Activated T-cell treated with anti-CD3 and anti-CD28 coated beads, Interleukin-2, amount 50 U/mL, for 1 hour (primary cell): Measurements from ENCODE around the gene KIF26B.
"Not testable (repeated sequence)": the region's sequence is repeated elsewhere in the genome, so short reads cannot be mapped to it uniquely, and the experiment has no call there.

Experiments used
- DNase-seq: peaks from one replicate; pipeline ENCODE4 v3.0.0-alpha.2; 2020

The KIF26B gene

DNA sequence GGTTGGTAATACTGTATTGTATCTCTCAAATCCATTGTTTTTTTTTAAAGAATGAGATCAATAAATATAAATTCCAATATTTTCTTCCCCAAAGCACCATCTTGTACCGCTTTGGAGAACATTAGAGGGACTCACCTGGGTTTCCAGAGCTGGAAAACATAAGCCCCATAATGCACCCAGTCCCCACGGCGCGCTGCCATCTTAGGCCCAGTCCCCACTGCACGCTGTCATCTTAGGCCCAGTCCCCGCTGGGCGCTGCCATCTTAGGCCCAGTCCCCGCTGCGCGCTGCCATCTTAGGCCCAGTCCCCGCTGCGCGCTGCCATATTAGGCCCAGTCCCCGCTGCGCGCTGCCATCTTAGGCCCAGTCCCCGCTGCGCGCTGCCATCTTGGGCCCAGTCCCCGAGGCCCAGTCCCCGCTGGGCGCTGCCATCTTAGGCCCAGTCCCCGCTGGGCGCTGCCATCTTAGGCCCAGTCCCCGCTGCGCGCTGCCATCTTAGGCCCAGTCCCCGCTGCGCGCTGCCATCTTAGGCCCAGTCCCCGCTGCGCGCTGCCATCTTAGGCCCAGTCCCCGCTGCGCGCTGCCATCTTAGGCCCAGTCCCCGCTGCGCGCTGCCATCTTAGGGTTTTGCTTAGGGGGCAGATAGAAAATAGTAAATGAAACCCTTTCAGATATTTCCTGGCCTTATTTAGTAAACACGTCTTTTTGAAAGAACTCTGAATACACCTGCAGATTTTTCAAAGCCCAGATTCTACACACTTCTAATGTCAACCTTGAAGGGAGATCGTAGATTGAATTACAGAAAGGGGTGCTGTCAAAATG lies 518.3 kb downstream of the KIF26B start:
- not testable (repeated sequence) for DNase-seq

DNA sequence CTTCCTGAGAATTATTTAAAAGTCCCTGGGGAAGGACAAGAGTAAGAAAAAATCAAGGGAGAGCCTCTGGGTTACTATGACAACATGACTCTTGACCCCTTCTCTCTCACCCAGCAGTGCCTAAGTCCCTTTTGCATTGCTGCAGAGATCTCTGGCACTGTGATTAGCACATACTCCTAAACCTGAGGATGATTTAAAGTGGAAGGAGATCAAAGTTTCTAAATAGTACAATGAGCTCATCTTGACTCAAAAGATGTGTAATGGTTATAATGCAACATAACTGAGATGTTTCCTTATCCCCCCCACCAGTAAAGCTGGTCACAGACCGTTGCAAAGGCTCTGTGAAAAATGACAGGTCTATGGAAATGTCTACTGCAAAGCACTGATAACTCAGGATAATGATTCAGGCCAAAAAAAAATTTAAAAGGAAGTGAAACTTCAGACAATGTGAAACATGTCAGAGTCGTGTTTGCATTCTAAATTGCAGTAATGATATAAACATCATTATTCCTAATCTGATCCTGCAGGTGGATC lies 519.2 kb downstream of the KIF26B start:
- no peak for DNase-seq

DNA sequence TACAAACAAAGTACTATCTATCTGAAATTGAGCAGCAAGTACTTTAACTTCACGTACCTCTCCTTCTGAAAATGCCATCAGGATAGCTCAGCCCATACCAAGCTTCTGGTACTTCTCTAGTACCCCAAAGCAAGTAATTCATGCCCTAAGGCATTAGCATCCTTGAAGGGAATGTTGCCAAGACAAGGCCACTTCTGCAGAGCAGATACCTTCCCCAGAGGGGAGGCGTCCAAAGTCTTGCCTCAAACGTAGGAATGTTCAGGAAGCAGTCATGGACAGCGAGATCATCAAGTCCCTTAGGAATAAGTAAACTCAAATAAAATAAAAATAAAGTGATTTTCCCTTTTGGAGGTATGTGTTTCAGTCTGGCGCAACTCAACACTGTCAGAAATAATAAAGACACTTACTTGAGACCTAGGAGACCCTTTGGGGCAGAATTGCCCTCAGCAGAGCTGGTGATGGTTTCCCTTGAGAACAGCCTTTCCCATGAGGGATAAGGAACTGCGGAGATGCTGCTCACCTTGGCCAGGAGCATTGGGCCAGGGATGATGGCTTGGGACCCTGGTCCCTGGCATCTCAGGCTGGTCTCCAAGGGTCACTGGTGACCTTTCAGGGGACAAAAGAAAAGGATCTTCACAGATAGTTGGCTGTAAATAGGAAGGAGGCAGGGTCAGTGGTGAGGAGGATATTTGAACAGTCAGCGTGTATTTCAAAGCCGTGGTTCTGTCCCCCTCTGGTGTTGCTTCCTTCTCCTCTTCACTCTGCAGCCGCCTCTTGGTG lies 522.9 kb downstream of the KIF26B start:
- no peak for DNase-seq

DNA sequence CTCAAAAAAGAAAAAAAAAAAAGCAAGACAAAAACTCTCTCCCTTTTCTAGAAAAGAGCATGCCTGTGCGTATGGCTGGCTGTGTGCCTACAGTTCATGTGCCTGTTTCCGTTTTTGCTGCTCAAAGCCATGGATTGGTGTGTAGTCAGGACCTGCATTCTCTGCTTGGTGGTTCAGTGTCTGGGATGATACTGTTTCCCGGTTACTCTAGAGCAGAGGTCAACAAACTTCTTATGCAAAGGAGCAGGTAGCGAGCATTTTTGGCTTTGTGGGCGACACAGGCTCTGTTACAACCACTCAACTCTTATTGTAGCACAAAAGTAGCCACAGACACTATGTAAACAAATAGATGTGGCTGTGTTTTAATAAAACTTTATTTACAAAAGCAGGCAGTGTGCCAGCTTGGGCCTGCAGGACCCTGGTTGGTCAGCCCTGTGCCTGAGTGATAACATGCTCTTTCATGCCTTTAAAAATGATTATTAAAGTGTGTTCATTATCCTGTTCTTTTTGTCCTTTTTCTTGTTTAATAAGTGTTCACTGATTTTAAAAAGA lies 524.2 kb downstream of the KIF26B start:
- no peak for DNase-seq

DNA sequence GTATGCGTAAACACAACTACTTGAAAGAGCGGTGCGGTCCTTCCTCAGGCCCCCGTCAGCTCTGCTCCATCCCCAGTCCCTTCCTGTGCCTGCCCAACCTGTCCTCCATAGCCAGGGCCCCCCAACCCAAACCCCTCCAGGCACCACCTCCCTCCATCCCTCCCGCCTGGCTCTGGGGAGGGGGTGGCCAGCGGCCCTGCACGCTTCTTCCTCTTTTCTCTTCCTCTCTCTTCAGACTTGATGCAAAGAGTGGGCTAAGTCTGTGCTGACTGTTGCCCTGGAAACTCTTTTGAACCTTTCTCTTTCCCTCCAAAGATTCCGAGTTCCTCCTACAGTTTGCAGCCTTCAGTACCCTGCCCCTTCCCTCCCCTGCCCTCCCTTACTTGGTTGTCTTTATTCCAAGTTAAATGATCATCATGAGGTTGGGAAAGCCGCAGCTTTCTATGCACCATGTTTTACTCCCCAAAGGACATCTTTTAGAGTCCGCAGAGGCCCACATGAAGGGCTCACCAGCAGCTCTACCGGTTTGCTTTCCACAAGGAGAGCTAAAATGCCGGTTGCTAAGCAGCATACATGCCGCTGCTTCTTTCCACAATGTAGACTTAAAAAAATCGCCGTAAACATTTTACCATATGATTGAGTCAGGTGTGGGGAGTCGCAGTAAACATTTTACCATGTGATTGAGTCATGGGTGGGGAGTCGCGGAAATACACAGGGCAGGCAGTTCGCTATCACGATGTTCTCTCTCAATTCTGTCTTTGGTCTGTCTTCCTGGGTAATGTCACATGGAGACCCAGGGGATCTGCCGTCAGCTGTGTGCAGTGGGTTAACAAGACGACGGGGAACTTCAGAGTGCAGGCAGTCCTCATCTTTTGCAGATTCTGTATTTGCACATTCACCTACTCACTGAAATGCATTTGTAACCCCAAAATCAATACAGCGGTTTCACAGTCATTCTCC lies 525.3 kb downstream of the KIF26B start:
- DNase-seq = no peak

DNA sequence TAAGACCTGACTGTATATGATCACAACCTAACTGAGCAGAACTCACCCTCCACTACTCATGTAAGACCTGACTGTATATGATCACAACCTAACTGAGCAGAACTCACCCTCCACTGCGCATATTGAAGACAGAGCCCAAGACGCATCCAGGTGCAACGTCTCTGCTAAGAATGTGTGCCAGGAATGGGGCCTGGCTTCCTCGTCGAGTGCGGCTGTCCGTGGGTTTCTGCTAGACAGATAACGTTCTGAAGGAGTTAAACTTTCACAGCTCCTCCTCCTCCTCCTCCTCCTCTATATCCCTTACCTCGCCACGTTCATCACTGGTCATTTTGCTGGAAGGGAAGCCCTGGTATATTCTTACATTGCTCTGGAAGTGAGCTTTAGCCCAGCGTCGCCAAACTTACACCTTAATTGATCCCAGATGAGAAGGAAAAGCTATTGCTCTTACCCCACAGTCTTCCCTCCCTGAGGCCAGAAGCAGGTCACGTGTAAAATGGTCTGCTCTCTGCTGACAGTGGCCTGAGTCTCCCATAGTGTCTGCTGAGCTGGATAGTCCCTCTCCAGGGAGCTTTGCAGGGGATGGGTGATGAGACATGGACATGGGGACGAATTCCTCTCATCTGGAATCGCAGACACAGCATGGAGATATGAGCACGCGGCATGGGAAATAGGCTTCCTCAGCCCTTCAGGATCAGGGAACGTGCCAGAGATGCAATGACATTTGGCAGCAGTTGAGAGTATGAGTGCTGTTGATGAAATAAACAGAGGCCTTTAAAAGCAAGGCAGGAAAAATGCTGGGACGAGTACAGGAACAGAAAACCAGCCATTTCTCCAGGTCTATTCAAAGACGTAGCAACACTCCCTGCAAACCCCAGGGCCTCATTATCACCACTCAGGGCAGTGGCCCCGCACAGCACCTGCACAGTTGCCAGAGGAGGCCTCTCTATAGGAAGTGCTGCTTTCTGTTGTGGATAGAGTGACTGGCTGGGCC lies 528.1 kb downstream of the KIF26B start:
- no peak for DNase-seq

DNA sequence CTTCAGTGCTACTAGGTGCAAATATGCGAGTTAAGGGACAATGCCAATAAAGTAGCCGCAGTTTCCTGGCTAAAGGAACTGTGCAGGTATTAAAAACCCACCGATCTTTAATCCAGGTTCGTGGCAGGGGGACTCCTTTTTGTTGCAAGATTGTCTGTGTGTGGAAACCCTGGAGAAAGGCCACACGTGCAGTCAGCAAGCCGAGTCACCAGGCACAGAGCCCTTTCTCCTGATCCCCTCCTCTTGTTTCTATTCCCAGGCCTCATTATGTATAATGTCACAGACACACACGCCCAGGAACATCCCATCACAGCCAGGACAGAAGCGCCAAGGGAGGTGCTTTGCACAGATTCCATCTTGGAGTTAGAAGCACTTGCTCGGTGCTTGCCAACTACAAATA lies 528.9 kb downstream of the KIF26B start:
- no peak for DNase-seq

DNA sequence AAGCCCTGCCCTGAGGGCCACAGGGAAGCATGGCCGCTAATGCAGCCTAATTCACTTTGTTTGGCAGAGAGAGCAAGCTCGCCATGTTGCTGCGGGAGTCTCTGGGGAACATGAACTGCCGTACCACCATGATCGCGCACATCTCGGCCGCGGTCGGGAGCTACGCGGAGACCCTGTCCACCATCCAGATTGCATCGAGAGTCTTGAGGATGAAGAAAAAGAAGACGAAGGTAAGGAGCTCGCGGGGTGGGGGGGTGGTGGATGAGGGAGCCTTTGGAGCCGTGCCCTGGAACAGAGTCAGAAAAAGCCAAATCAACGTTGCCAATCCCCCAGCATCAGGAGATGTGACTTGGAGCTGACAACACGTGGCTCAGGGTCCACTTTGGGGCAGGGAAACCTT lies 529.4 kb downstream of the KIF26B start:
- no peak for DNase-seq

DNA sequence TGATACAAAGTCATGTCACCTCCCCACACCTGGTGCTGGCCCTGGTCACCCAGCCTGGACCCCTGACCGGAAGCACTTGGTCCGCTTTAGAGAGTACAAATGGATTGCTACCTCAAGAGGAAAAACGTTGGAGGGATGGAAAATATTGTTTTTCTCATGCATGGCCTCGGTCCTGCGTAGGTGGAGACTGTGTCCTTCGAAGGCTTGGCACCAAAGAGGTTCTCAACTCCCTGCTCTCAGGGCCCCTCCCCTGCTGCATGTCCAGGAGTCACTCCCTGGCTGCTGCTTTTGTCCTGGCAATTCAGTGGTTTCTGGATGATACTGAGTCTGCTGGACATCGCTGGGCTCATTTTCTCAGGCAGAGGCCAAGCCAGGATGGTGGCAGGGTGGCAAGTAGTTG lies 529.8 kb downstream of the KIF26B start:
- no peak for DNase-seq

DNA sequence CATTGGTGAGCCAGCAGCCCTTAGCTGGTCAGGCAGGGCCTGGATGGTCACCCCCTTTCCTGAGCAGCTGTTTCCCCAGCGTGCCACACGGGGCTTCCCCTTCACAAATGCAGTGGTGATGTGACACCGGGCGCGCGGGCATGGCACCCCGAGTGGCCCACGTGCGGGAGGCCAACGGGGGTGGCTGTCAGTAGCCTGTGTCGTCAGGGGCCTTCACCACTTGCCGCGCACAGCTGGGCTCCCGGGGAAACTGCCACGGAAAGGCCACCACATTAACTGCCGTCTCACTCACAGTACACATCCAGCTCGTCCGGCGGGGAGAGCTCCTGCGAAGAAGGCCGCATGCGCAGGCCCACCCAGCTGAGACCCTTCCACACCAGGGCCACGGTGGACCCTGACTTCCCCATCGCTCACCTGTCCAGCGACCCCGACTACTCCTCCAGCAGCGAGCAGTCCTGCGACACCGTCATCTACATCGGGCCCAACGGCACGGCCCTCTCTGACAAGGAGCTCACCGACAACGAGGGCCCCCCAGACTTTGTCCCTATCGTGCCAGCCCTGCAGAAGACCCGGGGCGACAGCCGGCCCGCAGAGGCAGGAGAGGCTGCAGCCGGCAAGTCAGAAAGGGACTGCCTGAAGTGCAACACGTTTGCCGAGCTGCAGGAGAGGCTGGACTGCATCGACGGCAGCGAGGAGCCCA lies 530.5 kb downstream of the KIF26B start:
- DNase-seq = no peak

DNA sequence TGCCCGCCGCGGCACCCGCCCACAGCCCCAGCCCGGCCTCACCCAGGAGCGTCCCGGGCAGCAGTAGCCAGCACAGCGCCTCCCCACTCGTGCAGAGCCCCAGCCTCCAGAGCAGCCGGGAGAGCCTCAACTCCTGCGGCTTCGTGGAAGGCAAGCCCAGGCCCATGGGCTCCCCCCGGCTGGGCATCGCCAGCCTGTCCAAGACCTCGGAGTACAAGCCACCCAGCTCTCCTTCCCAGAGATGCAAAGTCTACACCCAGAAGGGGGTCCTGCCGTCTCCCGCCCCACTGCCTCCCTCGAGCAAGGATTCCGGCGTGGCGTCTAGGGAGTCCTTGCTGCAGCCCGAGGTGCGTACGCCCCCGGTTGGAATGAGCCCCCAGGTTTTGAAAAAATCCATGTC lies 531.2 kb downstream of the KIF26B start:
- no peak for DNase-seq

DNA sequence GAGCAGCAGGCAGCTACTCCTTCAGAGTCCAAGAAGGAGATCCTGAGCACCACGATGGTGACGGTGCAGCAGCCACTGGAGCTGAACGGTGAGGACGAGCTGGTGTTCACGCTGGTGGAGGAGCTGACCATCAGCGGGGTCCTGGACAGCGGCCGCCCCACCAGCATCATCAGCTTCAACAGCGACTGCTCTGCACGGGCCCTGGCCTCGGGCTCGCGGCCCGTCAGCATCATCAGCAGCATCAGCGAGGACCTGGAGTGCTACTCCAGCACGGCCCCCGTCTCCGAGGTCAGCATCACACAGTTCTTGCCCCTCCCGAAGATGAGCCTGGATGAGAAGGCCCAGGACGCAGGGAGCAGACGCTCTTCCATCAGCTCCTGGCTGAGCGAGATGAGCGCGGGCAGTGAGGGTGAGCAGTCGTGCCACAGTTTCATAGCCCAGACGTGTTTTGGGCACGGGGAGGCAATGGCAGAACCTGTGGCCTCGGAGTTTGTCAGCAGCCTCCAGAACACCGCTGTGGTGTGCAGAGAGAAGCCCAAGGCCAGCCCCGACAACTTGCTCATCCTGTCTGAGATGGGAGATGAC lies 531.8 kb downstream of the KIF26B start:
- DNase-seq = no peak

DNA sequence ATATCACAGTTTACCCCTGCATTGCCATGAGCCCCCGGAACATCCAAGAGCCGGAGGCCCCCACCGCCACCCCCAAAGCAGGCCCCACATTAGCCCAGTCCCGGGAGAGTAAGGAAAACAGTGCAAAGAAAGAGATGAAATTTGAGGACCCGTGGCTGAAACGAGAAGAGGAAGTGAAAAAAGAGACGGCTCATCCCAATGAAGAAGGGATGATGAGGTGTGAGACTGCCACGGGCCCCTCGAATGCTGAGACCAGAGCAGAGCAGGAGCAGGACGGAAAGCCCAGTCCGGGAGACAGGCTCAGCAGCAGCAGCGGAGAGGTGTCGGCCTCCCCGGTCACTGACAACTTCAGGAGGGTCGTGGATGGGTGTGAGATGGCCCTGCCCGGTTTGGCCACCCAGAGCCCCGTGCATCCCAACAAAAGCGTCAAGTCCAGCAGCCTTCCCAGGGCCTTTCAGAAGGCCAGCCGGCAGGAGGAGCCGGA lies 532.4 kb downstream of the KIF26B start:
- no peak for DNase-seq

DNA sequence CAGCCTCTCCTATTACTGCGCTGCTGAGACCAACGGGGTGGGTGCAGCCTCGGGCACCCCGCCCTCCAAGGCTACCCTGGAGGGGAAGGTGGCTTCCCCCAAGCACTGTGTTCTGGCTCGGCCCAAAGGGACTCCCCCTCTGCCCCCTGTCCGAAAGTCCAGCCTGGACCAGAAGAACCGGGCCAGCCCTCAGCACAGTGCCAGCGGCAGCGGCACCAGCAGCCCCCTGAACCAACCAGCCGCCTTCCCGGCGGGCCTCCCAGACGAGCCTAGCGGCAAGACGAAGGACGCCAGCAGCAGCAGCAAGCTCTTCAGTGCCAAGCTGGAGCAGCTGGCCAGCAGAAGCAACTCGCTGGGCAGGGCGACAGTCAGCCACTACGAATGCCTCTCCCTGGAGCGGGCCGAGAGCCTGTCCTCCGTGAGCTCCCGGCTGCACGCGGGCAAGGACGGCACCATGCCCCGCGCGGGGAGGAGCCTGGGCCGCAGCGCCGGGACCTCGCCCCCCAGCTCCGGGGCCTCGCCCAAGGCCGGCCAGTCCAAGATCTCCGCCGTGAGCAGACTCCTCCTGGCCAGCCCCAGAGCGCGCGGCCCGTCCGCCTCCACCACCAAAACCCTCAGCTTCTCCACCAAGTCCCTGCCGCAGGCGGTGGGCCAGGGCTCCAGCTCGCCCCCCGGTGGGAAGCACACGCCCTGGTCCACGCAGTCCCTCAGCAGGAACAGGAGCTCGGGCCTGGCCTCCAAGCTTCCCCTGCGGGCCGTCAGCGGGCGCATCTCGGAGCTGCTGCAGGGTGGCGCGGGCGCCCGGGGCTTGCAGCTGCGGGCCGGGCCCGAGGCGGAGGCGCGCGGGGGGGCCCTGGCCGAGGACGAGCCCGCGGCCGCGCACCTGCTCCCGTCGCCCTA lies 533.1 kb downstream of the KIF26B start:
- DNase-seq = no peak

DNA sequence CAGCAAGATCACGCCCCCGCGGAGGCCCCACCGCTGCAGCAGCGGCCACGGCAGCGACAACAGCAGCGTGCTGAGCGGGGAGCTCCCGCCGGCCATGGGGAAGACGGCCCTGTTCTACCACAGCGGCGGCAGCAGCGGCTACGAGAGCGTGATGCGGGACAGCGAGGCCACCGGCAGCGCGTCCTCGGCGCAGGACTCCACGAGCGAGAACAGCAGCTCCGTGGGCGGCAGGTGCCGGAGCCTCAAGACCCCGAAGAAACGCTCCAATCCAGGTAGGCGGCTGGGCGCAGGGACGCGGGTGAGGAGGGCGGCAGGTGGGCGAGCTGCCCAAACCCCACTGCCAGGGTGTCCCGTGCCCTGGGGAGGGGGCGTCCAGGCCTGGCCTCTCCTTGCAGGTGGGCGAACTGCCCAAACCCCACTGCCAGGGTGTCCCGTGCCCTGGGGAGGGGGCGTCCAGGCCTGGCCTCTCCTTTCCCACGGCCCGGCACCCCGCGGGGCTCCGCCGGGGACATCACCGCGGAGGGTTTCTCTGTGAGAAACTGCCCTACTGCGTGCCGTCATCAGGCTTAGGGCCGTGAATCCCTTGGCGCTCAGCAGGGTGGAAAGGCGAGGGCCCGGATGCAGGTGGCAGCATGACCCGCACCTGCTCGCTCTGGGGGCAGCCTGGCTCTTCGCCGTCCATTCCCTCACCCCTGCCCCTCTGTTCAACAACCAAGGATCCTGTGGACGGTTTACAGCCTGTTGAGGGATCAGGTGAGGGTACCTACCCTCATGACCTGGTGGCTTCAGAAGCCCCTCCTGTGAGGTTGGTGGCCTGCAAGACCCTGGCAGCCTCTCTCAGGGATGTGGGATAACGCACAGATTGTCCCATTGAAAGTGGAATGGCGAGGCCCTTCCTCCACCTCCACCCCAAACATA lies 534.0 kb downstream of the KIF26B start:
- no peak for DNase-seq

DNA sequence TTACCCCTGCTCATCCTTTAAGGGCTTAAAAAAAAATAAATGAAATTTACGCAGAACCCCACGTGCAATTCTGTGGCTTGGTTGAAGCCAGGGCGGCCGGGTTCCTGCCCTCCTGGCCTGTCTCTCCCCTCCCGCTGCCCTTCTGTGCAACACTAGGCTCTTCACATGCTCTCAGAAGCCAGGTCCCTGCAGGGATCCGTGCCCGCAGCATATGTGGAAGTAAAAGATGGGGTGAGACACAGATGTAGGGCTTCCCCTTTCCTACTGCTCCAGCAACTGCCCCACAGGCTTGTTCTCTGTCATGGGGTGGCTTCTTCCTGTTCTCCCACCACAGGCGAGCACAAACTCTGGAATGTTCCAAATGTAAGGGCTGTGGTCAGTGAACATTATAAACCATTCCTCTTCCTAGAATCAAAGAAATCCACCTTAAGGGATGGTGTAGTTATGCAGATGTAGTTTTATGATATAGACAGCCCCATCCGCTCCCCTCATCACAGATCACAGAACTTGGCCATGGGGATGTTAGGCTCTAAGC lies 535.4 kb downstream of the KIF26B start:
- no peak for DNase-seq

DNA sequence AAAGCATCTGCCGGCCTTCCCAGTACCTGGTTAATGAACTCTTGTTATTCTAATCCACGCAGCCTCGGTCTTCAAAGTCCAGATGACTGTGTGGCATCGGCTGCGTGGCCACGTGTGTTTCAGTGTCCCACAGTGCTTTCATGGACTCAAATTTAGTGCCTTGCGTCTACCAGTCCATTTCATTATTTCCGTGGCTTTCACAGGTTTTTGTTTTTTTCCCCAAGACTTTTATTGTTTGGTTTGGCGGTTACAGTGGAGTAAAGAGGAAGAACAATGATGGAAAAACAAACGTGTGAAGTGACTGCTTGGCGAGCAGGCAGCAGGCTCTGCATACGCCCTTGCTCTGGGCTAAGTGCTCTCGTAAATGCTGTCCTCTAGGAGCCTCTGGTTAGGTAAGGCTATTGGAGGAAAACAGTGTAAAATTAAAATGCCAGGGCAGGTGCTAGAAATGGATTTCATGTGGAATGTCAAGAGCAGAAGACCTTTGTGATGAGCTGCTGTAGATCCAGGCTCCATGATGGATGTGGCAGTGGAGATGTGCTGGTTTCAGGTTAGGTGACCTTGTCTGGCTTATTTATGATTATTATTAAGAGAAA lies 536.3 kb downstream of the KIF26B start:
- no peak for DNase-seq
